SH-SY5Y (cell line): Measurements from ENCODE around the gene ZNF90.

Source experiments
- GATA2 ChIP-seq: IDR thresholded peaks from 2 replicates; pipeline ENCODE4 v1.6.1; 2011; ENCODE audit warnings: mild to moderate bottlenecking, low read depth, low read length
- GATA3 ChIP-seq: IDR thresholded peaks from 2 replicates; pipeline ENCODE4 v1.6.1; 2011; ENCODE audit warnings: low read depth, mild to moderate bottlenecking, low read length, moderate library complexity

The ZNF90 gene

GRCh38 chr19:20102097-20102496 is 24.3 kb downstream of the ZNF90 start:
- TF ChIP-seq GATA2 (no peak), GATA3 (no peak)

DNA sequence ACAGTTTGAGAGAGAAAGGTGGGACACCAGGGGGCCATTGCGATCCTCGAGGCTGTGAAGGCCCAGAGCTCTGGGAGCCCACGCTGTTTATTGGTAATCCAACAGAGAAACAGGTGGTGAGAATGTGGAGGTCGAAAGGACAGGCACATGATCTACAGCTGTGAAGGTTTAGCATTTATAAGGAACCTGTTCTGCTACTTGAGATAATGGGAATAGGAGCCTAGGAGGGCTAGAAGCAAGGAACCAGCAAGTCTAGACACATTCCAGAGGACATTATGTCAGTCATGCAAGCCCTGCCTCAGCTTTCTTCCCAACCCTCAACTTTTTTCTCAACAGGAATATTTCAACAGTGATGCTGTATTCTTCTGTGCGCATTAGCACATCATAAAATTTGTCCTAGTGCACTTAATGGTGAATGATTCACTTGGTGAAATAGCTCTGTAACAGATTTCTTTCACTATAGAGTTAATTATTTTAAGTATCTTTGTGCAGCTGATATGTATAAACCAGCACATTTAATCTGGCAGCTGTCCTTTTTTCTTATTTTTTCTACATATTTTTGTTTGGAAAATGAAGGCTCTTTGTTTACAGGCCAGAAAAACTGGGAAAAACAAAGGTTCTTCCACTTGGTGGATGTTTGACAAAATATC is 25.4 kb downstream of the ZNF90 start:
- TF ChIP-seq GATA3 (no peak), GATA2 (no peak)

- TF ChIP-seq GATA3 (no peak), GATA2 (no peak)
These were observed 29.5 kb downstream of the ZNF90 start for GRCh38 chr19:20107301-20107700.

DNA sequence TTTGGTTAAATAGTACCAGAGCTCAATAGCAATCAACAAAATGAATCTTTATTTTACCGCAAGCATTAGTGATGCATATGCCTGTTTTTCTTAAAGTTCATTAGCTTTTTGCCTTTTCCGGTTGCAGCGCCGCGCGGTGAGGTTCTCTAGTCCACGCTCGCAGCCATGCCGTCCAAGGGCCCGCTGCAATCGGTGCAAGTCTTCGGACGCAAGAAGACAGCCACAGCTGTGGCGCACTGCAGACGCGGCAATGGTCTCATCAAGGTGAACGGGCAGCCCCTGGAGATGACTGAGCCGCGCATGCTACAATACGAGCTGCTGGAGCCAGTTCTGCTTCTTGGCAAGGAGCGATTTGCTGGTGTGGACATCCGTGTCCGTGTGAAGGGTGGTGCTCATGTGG is 47.1 kb downstream of the ZNF90 start:
- TF ChIP-seq GATA2 (no peak), GATA3 (no peak)

DNA sequence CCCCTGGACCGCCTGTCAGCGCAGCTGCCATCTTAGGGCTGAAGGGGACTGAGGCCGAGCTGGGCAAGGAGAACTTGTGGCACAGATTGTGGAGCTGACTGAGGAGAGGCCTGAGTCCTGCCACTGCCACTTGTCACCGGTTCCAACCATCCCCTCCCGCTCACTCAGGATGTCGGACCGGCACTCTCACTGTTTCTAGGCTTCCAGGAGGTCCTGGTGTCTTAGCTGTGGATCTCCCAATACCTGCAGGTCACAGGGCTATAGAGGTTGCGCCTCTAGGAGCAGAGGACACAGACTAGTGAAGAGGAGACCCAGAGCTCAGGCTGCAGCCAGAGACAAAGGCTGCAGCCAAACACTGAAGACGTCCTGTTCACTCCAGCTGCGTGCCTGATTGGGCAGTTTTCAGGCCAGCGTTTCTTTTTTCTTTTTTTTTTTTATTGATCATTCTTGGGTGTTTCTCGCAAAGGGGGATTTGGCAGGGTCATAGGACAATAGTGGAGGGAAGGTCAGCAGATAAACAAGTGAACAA is 73.9 kb downstream of the ZNF90 start:
- no peak for TF ChIP-seq GATA2

- TF ChIP-seq GATA2 (no peak), GATA3 (no peak)
These were observed 75.5 kb downstream of the ZNF90 start for GRCh38 chr19:20153281-20153680.

DNA sequence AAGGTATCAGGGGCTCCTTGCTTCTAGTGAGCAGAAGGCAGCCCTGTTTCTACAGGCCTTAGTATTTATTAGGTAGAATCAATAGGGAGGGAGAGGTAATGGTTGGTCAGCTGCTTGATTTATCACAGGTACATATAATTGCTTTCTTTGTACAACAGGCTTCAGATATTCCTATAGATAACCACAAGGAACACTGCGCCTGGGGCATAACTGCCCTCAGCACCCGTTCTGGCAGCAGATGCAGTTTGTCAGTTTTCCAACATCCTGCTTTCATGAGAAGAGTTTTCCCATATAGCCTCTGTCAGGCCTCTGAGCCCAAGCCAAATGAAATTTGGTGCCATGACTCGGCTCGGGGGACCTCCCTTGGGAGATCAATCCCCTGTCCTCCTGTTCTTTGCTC is 76.8 kb downstream of the ZNF90 start:
- TF ChIP-seq GATA2, result no peak
- no peak for TF ChIP-seq GATA3

- no peak for TF ChIP-seq GATA3
- no peak for TF ChIP-seq GATA2
These were observed 85.0 kb downstream of the ZNF90 start for GRCh38 chr19:20162821-20163220.

DNA sequence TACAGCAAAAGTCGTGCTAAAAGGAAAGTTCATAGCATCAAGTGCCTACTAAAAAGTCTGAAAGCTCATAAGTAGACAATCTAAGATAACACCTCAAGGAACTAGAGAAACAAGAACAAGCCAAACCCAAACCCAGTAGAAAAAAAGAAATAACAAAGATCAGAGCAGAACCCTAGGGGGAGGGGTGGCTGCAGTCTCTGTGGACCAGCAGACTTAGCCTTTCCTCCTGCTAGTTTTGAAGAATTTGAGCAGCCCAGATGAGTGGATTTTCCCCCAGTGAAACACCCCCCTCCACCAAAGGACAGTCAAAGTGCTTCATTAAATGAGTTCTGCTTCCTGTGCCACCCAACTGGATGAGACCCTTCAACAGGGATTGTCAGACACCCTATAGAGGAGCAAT is 86.7 kb downstream of the ZNF90 start:
- TF ChIP-seq GATA2 (no peak), GATA3 (no peak)

GRCh38 chr19:20165971-20166592 is 88.3 kb downstream of the ZNF90 start:
- no peak for TF ChIP-seq GATA3
- TF ChIP-seq GATA2, result no peak

- no peak for TF ChIP-seq GATA3
- TF ChIP-seq GATA2, result no peak; the same call in 1 of the 2 replicates
These were observed 89.3 kb downstream of the ZNF90 start, which contains the start of gene ZNF486 for GRCh38 chr19:20167020-20167644. Gene ZNF486, plus strand, starts transcription at chr19:20167214. Its CDS starts 117 bp downstream, at chr19:20167331.

GRCh38 chr19:20167651-20168122 is 89.9 kb downstream of the ZNF90 start:
- TF ChIP-seq GATA2 (no peak), GATA3 (no peak)
